Activated B cell treated with CpG ODN at 0.5 μM for 24 hours (primary cell): ENCODE data around the gene SPAG16. TPM values are rescaled to one million over a fixed set of nuclear protein-coding genes. Genes with fewer than 3 reads are reported as not detected.

ENCODE experiments used
- ATAC-seq: fragments of 200-7000 bp; cut with Tn5 transposase; one replicate; pipeline ENCODE4 v1.10.0; 2021; ENCODE audit warnings: low read depth, mild to moderate bottlenecking, moderate library complexity
- CTCF ChIA-PET: fragments of 350-600 bp; sonication (Branson Sonifier 250); formaldehyde crosslinking; loops from one replicate; lab custom pipeline; 2021; ENCODE audit warnings: antibody characterized with exemption; lab: Charles Lee
- POLR2A ChIA-PET: fragments of 350-600 bp; sonication (Branson Sonifier 250); formaldehyde crosslinking; loops from one replicate; lab custom pipeline; 2021; ENCODE audit warnings: antibody characterized with exemption; lab: Charles Lee
- DNase-seq: peaks from one replicate; pipeline ENCODE4 v3.0.0; 2022
- H3K27ac Mint-ChIP-seq: one replicate; pipeline ENCODE4 v1.8.0; 2020; ENCODE audit warnings: mixed read lengths
- H3K27me3 Mint-ChIP-seq: one replicate; pipeline ENCODE4 v1.8.0; 2021; ENCODE audit warnings: mixed read lengths
- H3K36me3 Mint-ChIP-seq: one replicate; pipeline ENCODE4 v1.8.0; 2021; ENCODE audit warnings: low read depth, mixed read lengths
- H3K4me1 Mint-ChIP-seq: one replicate; pipeline ENCODE4 v1.8.0; 2021; ENCODE audit warnings: mixed read lengths
- H3K4me3 Mint-ChIP-seq: one replicate; pipeline ENCODE4 v1.8.0; 2020; ENCODE audit warnings: mild to moderate bottlenecking, mixed read lengths
- H3K9me3 Mint-ChIP-seq: one replicate; pipeline ENCODE4 v1.8.0; 2020; ENCODE audit warnings: mixed read lengths
- intact Hi-C: fragments of 100-400 bp; cut with micrococcal nuclease; formaldehyde crosslinking; loops from one replicate; pipeline ENCODE4 v1.15.1; 2024
- total RNA-seq: library from RNA; stranded (reverse); gene quantifications from 2 replicates; pipeline ENCODE4 v1.2.3, GENCODE V29; 2022
- TF ChIP-seq, protein P1 (sequence below): fragments of 200-600 bp; IDR thresholded peaks from one replicate; pipeline ENCODE4 v1.8.0; 2022; ENCODE audit warnings: antibody characterized with exemption, mild to moderate bottlenecking

SPAG16 gene
- total RNA-seq, 1 donor from 2014 or later, result 11.2 TPM

DNA sequence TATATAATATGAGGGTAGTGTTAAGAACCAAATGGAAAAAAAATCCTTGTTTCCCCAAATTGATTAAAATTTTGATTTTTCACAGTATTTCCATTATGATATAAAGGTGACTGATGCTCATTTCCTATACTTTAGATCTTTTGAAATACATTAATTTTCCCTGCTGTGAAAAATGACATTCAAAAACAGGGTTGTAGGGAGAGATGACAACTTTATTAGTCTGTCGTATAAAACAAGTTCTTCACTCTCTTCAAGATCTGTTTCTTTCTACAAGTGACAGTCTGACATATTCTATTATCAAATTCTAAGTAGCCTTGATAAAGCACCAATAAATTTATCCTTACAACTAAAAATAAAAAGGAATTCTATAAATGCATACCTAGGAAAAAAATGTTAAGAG lies 1081.3 kb downstream of the SPAG16 start:
- Mint-ChIP-seq H3K4me1 (no peaks in the 10 kb centered on the region), H3K27ac (no peak overlapping the region), H3K27me3 (no peaks in the 10 kb centered on the region), H3K4me3 (no peak overlapping the region), H3K36me3 (no peaks in the 10 kb centered on the region), H3K9me3 (no peaks in the 10 kb centered on the region)
- CTCF ChIA-PET, result no interaction called here
- ATAC-seq, result no peak
- TF ChIP-seq, protein P1, sequence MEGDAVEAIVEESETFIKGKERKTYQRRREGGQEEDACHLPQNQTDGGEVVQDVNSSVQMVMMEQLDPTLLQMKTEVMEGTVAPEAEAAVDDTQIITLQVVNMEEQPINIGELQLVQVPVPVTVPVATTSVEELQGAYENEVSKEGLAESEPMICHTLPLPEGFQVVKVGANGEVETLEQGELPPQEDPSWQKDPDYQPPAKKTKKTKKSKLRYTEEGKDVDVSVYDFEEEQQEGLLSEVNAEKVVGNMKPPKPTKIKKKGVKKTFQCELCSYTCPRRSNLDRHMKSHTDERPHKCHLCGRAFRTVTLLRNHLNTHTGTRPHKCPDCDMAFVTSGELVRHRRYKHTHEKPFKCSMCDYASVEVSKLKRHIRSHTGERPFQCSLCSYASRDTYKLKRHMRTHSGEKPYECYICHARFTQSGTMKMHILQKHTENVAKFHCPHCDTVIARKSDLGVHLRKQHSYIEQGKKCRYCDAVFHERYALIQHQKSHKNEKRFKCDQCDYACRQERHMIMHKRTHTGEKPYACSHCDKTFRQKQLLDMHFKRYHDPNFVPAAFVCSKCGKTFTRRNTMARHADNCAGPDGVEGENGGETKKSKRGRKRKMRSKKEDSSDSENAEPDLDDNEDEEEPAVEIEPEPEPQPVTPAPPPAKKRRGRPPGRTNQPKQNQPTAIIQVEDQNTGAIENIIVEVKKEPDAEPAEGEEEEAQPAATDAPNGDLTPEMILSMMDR, result no peak
- no peak for DNase-seq
- POLR2A ChIA-PET, result no interaction called here
- intact Hi-C loops, result no loop called here

DNA sequence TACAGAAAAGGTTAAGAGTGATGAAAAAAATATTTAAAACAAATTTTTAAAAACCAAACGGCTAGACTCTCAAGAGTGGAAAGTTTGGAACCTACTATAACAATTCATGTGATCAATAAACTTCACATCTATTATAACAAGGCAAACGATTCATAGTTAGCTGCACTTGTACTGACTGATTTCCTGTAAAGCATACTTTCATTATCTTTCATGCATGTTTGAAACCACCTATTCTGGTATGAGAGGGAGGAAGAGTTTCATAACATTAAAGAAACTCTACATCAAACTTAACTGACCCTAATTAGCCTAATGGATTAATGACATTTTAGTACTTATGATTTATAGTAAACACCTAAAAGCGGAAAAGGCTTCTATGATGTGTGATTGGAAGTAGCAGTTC lies 1082.9 kb downstream of the SPAG16 start:
- no peaks in the 10 kb centered on the region for H3K4me1 Mint-ChIP-seq
- TF ChIP-seq, protein P1, result no peak
- ChIA-PET CTCF (no interaction called here), POLR2A (no interaction called here)
- intact Hi-C loops, result no loop called here
- no peaks in the 10 kb centered on the region for H3K9me3 Mint-ChIP-seq
- no peak for ATAC-seq
- no peak overlapping the region for H3K27ac Mint-ChIP-seq
- H3K27me3 Mint-ChIP-seq, result no peaks in the 10 kb centered on the region
- no peaks in the 10 kb centered on the region for H3K36me3 Mint-ChIP-seq
- H3K4me3 Mint-ChIP-seq, result no peak overlapping the region
- DNase-seq, result no peak

DNA sequence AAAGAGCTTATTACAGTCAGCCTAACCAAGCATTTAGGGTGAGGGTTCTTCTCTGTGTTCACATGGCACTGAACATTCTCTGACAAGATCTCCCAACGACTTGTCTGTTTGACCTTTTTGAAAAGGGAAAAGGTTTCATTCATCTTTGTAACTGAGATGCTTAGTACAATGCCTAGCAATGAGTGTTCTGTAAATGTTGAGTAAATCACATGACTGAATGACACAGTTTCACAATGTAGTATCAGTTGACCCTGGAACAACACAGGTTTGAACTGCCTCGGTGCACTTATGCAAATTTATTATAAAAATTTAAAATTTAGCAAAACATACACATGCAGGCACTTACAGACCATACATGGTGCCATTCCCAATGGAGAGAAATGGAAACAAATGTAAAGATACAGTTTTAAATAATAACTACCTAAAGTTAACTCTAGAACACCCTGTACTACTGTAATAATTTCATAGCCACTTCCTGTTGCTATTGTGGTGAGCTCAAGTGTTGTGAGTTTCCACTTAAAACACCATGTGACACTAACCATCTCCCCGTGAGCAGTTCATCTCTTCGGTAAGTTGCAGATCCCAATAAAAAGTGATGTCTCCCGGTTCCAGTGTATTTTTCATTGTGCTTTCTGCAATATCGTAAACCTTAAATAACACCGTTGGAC lies 1092.5 kb downstream of the SPAG16 start:
- TF ChIP-seq, protein P1, result no peak
- no peak overlapping the region for H3K27ac Mint-ChIP-seq
- CTCF ChIA-PET, result no interaction called here
- intact Hi-C loops, result no loop called here
- H3K27me3 Mint-ChIP-seq, result no peaks in the 10 kb centered on the region
- no peak for DNase-seq
- ATAC-seq, result no peak
- no peaks in the 10 kb centered on the region for H3K4me1 Mint-ChIP-seq
- POLR2A ChIA-PET, result no interaction called here
- no peak overlapping the region for H3K4me3 Mint-ChIP-seq
- no peaks in the 10 kb centered on the region for H3K9me3 Mint-ChIP-seq
- no peaks in the 10 kb centered on the region for H3K36me3 Mint-ChIP-seq

DNA sequence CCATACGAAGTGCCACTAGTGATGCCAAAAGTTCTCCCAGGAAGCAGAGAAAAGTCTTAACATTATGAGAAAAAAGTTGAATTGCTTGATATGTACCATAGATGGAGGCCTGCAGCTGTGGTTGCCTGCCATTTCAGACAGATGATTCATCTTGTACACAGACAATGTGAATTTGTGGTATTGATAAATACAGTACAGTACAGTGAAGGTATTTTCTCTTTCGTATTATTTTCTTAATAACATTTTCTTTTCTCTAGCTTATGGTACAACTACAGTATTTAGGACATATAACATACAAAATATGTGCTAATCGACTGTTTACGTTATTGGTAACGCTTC lies 1093.0 kb downstream of the SPAG16 start:
- Mint-ChIP-seq H3K36me3 (no peaks in the 10 kb centered on the region), H3K4me3 (no peak overlapping the region), H3K9me3 (no peaks in the 10 kb centered on the region), H3K4me1 (no peaks in the 10 kb centered on the region), H3K27ac (no peak overlapping the region), H3K27me3 (no peaks in the 10 kb centered on the region)
- ATAC-seq, result no peak
- TF ChIP-seq, protein P1, result no peak
- POLR2A ChIA-PET, result no interaction called here
- no peak for DNase-seq
- intact Hi-C loops, result no loop called here
- CTCF ChIA-PET, result no interaction called here

DNA sequence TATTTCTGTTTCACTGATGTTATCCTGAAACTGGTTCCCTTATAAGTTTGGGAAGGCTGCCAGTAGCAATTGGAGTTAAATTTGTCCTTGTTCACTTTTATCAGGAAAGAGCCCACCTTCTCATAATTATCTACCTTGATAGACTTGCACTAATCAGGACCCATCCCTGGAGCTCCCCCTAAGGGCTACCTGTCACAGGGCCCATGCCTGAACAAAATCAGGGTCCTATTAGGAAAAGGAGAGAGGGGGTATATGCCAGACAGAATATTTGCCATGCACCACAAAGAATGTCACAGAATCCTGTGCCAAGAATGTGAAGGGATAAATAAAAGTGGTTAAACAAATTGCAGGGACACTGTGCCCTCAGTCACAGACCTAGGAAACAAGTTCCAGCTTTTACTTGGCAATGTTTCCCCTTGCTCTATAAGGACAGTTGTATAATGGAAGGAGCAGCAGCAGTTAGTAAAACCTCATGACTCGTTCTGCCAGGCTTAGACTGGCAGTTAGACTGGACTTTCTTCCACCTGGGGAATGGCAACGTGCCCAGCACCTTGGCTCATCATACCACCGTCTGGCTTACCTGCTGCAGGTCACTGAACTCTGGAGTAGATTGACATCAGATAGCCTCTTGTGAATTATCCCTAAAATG lies 1094.3 kb downstream of the SPAG16 start:
- POLR2A ChIA-PET, result no interaction called here

More for the DNA sequence above, 1094.3 kb downstream of the SPAG16 start:
- H3K9me3 Mint-ChIP-seq, result no peaks in the 10 kb centered on the region
- ATAC-seq (no peak), DNase-seq (no peak)
- CTCF ChIA-PET, result no interaction called here
- intact Hi-C loops, result no loop called here
- no peaks in the 10 kb centered on the region for H3K36me3 Mint-ChIP-seq
- TF ChIP-seq, protein P1, result no peak
- no peaks in the 10 kb centered on the region for H3K4me1 Mint-ChIP-seq
- no peak overlapping the region for H3K4me3 Mint-ChIP-seq
- no peaks in the 10 kb centered on the region for H3K27me3 Mint-ChIP-seq
- no peak overlapping the region for H3K27ac Mint-ChIP-seq
